ENCODE data around the gene APOOL.

Gene APOOL

DNA sequence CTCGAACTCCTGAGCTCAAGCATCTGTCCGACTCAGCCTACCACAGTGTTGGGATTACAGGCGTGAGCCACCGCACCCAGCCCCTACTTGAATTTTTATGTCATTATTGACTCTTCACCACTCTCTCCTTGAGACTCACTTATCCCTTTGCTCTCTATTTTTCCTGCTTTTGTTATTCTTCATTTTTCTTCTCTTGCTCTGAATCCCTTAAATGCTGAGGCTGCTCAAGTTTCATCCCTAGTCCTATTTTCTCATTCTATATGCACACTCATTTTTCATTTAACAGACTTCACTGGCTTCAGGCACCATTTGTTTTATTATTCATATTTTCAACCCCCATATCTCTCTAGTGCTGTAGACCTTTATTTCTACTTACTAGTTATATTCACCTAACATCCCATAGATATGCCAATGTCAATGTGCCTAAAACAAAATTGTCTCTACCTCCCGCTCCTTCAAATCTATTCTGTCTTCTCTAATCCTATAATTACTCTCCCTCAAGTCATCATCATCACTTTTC is 85.7 kb downstream of the APOOL start:
- TF ChIP-seq, protein P1, sequence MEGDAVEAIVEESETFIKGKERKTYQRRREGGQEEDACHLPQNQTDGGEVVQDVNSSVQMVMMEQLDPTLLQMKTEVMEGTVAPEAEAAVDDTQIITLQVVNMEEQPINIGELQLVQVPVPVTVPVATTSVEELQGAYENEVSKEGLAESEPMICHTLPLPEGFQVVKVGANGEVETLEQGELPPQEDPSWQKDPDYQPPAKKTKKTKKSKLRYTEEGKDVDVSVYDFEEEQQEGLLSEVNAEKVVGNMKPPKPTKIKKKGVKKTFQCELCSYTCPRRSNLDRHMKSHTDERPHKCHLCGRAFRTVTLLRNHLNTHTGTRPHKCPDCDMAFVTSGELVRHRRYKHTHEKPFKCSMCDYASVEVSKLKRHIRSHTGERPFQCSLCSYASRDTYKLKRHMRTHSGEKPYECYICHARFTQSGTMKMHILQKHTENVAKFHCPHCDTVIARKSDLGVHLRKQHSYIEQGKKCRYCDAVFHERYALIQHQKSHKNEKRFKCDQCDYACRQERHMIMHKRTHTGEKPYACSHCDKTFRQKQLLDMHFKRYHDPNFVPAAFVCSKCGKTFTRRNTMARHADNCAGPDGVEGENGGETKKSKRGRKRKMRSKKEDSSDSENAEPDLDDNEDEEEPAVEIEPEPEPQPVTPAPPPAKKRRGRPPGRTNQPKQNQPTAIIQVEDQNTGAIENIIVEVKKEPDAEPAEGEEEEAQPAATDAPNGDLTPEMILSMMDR (conservative IDR thresholded peaks at IDR 0.05), result no peak
- H3K27ac ChIP-seq, result no peak overlapping the region

DNA sequence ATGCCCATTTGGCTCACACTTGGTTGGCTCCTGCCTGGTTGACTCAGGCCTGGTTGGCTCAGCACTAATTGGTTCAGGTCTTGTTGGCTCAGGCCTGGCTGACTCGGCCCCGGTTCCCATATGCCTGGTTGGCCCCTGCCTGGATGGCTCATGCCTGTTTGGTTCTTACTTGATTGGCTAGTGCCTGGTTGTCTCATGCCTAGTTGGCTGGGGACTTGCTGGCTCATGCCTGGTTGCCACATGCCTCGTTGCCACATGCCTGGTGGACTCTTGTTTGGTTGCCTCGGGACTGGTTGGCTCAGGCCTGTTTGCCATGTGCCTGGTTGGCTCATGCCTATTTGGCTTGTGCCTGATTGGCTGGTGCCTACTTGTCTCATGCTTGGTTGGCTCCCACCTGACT is 103.7 kb downstream of the APOOL start:
- TF ChIP-seq, protein P1 (conservative IDR thresholded peaks at IDR 0.05), result no peak

GRCh38 chrX:85108165-85108564 is 104.5 kb downstream of the APOOL start:
- TF ChIP-seq, protein P1 (conservative IDR thresholded peaks at IDR 0.05), result no peak
- no peak overlapping the region for H3K27ac ChIP-seq

More for the DNA sequence above, 103.7 kb downstream of the APOOL start:
- no peak overlapping the region for H3K27ac ChIP-seq

GRCh38 chrX:85109235-85109634 is 105.6 kb downstream of the APOOL start:
- no peak overlapping the region for H3K27ac ChIP-seq

GRCh38 chrX:85111347-85111746 is 107.7 kb downstream of the APOOL start:
- TF ChIP-seq, protein P1 (conservative IDR thresholded peaks at IDR 0.05), result peak; percentile 80
- no peak overlapping the region for H3K27ac ChIP-seq

More at GRCh38 chrX:85109235-85109634, 105.6 kb downstream of the APOOL start:
- TF ChIP-seq, protein P1 (conservative IDR thresholded peaks at IDR 0.05), result peak; percentile 50

GRCh38 chrX:85112293-85112692 is 108.6 kb downstream of the APOOL start:
- TF ChIP-seq, protein P1 (conservative IDR thresholded peaks at IDR 0.05), result no peak
- no peak overlapping the region for H3K27ac ChIP-seq

GRCh38 chrX:85113746-85114145 is 110.1 kb downstream of the APOOL start:
- TF ChIP-seq, protein P1 (conservative IDR thresholded peaks at IDR 0.05), result no peak
- H3K27ac ChIP-seq, result no peak overlapping the region
